B cell (primary cell): ENCODE measurements around the gene LAMC2. TPM values are rescaled to one million over a fixed set of nuclear protein-coding genes. Genes with fewer than 3 reads are reported as not detected.

Source experiments
- ATAC-seq: fragments of 200-7000 bp; cut with Tn5 transposase; one replicate; pipeline ENCODE4 v1.10.0; 2021; ENCODE audit warnings: low read depth, mild to moderate bottlenecking, moderate number of reproducible peaks, moderate library complexity
- CTCF ChIA-PET: fragments of 350-600 bp; sonication (Branson Sonifier 250); formaldehyde crosslinking; loops from one replicate; lab custom pipeline; 2021; ENCODE audit warnings: antibody characterized with exemption, inconsistent platforms; lab: Charles Lee
- POLR2A ChIA-PET: fragments of 350-600 bp; sonication (Branson Sonifier 250); formaldehyde crosslinking; loops from one replicate; lab custom pipeline; 2021; ENCODE audit warnings: antibody characterized with exemption; lab: Charles Lee
- DNase-seq: peaks from one replicate; pipeline ENCODE4 v3.0.0; 2013
- H2AFZ ChIP-seq: 2 replicates; pipeline ENCODE4 v1.6.1; 2012; ENCODE audit warnings: mild to moderate bottlenecking, low read depth, low read length; ENCODE audit not compliant: insufficient read depth, poor library complexity, severe bottlenecking
- H3K27ac ChIP-seq, 2 donors: 1 replicate in 1 of 2; 2 replicates in 1 of 2; pipeline ENCODE4 v1.5.1; 2012 to 2013; ENCODE audit warnings: low read length in 2 of 2, mild to moderate bottlenecking in 2 of 2, moderate library complexity in 1 of 2
- H3K27me3 ChIP-seq, 4 experiments: fragments of 200-600 bp in 1 of 4; sonication (generic) in 1 of 4; replicated peaks in 1 of 4; 1 replicate in 2 of 4; 2 replicates in 2 of 4; pipeline versions ENCODE4 v1.6.1 to v1.7.0; 2013 to 2016; ENCODE audit warnings: low read length in 3 of 4, mild to moderate bottlenecking in 2 of 4, mixed read lengths in 1 of 4, moderate library complexity in 1 of 4; ENCODE audit not compliant: insufficient read depth in 4 of 4, control insufficient read depth in 3 of 4; ENCODE audit errors: control extremely low read depth in 1 of 4
- H3K36me3 ChIP-seq, 2 experiments: replicated peaks in 1 of 2; 1 replicate in 1 of 2; 2 replicates in 1 of 2; pipeline versions ENCODE4 v1.6.1 to v1.7.1; 2013; ENCODE audit warnings: low read length in 1 of 2; ENCODE audit not compliant: insufficient read depth in 2 of 2, control insufficient read depth in 1 of 2; ENCODE audit errors: control extremely low read depth in 1 of 2, extremely low read depth in 1 of 2
- H3K4me1 ChIP-seq, 2 donors: fragments of 200-600 bp in 1 of 2; sonication (generic) in 1 of 2; 1 replicate in 1 of 2; 2 replicates in 1 of 2; pipeline versions ENCODE4 v1.5.1 to v1.6.1; 2013 to 2017; ENCODE audit warnings: low read length in 2 of 2; ENCODE audit not compliant: control insufficient read depth in 2 of 2, insufficient read depth in 2 of 2
- H3K4me2 ChIP-seq: replicated peaks from 2 replicates; pipeline ENCODE3; 2012; ENCODE audit warnings: mild to moderate bottlenecking, low read depth, low read length; ENCODE audit not compliant: poor library complexity, severe bottlenecking
- H3K4me3 ChIP-seq, 5 experiments: fragments of 200-600 bp in 1 of 5; sonication (generic) in 1 of 5; 1 replicate in 3 of 5; 2 replicates in 2 of 5; pipeline versions ENCODE4 v1.5.1 to v1.7.0; 2011 to 2016; ENCODE audit warnings: low read length in 4 of 5, mild to moderate bottlenecking in 4 of 5, low read depth in 2 of 5, control low read depth in 1 of 5, moderate library complexity in 1 of 5; ENCODE audit not compliant: insufficient read depth in 1 of 5; ENCODE audit errors: control extremely low read depth in 1 of 5, extremely low read depth in 1 of 5
- H3K79me2 ChIP-seq: fragments of 200-600 bp; sonication (generic); one replicate; pipeline ENCODE4 v1.6.0; 2016; ENCODE audit warnings: low read length; ENCODE audit not compliant: control insufficient read depth, insufficient read depth
- H3K9ac ChIP-seq: fragments of 200-600 bp; sonication (generic); 2 replicates; pipeline ENCODE4 v1.6.1; 2017; ENCODE audit warnings: mild to moderate bottlenecking, low read length, moderate library complexity
- H3K9me3 ChIP-seq, 3 donors: one replicate each; pipeline versions ENCODE4 v1.6.1 to v1.7.1; 2013; ENCODE audit warnings: low read length in 2 of 3; ENCODE audit not compliant: control insufficient read depth in 2 of 3, insufficient read depth in 1 of 3; ENCODE audit errors: control extremely low read depth in 1 of 3
- H4K20me1 ChIP-seq: 2 replicates; pipeline ENCODE4 v1.6.0; 2012; ENCODE audit warnings: mild to moderate bottlenecking, low read length; ENCODE audit not compliant: insufficient read depth, control insufficient read depth, poor library complexity, severe bottlenecking
- H3K27ac Mint-ChIP-seq: one replicate; pipeline ENCODE4 v1.8.0; 2021; ENCODE audit warnings: mixed read lengths
- H3K27me3 Mint-ChIP-seq: one replicate; pipeline ENCODE4 v1.8.0; 2021; ENCODE audit warnings: mixed read lengths
- H3K4me1 Mint-ChIP-seq: one replicate; pipeline ENCODE4 v1.8.0; 2021; ENCODE audit warnings: mixed read lengths
- H3K4me3 Mint-ChIP-seq: one replicate; pipeline ENCODE4 v1.8.0; 2021; ENCODE audit warnings: mixed read lengths
- H3K9me3 Mint-ChIP-seq: one replicate; pipeline ENCODE4 v1.8.0; 2022; ENCODE audit warnings: mixed read lengths; ENCODE audit not compliant: insufficient read depth
- EZH2 ChIP-seq: IDR thresholded peaks from 2 replicates; pipeline ENCODE4 v1.6.1; 2012; ENCODE audit warnings: borderline replicate concordance, low read depth, mild to moderate bottlenecking, moderate library complexity, low read length; ENCODE audit not compliant: insufficient read depth, poor library complexity, severe bottlenecking
- WGBS: methylation state at CpG from one replicate; pipeline ENCODE4 v1.1.5; 2013; ENCODE audit warnings: missing lambda C conversion rate; ENCODE audit not compliant: insufficient coverage; 5-methylcytosine and 5-hydroxymethylcytosine counted together
- intact Hi-C: fragments of 100-400 bp; cut with micrococcal nuclease; formaldehyde crosslinking; loops from one replicate; pipeline ENCODE4 v1.10.0; 2022
- polyA plus RNA-seq: library from polyadenylated mRNA; depleted of rRNA; stranded (reverse); fragments of >200 nt; gene quantifications from 2 replicates; pipeline ENCODE4 v1.2.3, GENCODE V29; 2012
- total RNA-seq, 2 donors: library from RNA; stranded (reverse); fragments of 120-200 nt in 1 of 2; gene quantifications; 1 replicate in 1 of 2; 2 replicates in 1 of 2; pipeline versions ENCODE4 v1.2.3 to v1.2.4, GENCODE V29; 2013 to 2022
- TF ChIP-seq, protein P1 (sequence below): fragments of 200-600 bp; IDR thresholded peaks from one replicate; pipeline ENCODE4 v1.8.0; 2022; ENCODE audit warnings: antibody characterized with exemption, mild to moderate bottlenecking

Gene LAMC2
- total and polyA plus RNA-seq, 2 donors (not counting 1 experiment from before 2014, with no cell fraction given), result not detected

DNA sequence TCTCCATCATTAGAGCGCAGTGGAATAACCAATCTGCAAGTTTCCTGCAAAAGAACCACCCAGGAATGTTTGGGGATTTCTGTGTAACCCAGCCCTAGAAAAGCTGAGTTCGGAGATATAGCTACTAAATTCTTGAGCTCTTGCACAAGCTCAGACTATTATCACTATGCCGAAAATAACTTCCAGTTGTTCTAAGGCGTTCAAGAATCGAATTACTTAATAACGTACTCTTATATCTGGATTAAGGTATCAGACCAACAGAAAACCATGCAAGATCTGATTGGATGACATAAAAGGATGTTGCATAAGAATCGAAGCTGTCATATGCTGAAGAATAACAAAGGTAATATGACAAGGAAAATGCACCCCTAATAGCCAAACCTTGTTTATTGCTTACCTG, 7.5 kb upstream of the LAMC2 start:
- Histone ChIP-seq H3K79me2 (no peaks in the 10 kb centered on the region), H3K36me3 (no peaks in the 10 kb centered on the region), H4K20me1 (no peaks in the 10 kb centered on the region), H3K4me1 (peaks cover 5 to 11% of the 10 kb centered on the region in 2 donors), H2AFZ (no peak overlapping the region), H3K9me3 (no peaks in the 10 kb centered on the region), H3K4me3 (no peak overlapping the region), H3K4me2 (no peak overlapping the region), H3K27me3 (peaks cover 0 to 3% (median 0%) of the 10 kb centered on the region in 4 experiments), H3K27ac (no peak overlapping the region), H3K9ac (no peak overlapping the region)
- no peaks in the 10 kb centered on the region for H3K9me3 Mint-ChIP-seq
- peaks cover 11% of the 10 kb centered on the region for H3K27me3 Mint-ChIP-seq
- peaks cover 11% of the 10 kb centered on the region for H3K4me1 Mint-ChIP-seq
- no CpG with 5 or more reads among the region's 7 CpGs for WGBS
- H3K27ac Mint-ChIP-seq, result no peak overlapping the region
- no peak for DNase-seq
- ATAC-seq, result no peak
- H3K4me3 Mint-ChIP-seq, result no peak overlapping the region
- TF ChIP-seq, protein P1, sequence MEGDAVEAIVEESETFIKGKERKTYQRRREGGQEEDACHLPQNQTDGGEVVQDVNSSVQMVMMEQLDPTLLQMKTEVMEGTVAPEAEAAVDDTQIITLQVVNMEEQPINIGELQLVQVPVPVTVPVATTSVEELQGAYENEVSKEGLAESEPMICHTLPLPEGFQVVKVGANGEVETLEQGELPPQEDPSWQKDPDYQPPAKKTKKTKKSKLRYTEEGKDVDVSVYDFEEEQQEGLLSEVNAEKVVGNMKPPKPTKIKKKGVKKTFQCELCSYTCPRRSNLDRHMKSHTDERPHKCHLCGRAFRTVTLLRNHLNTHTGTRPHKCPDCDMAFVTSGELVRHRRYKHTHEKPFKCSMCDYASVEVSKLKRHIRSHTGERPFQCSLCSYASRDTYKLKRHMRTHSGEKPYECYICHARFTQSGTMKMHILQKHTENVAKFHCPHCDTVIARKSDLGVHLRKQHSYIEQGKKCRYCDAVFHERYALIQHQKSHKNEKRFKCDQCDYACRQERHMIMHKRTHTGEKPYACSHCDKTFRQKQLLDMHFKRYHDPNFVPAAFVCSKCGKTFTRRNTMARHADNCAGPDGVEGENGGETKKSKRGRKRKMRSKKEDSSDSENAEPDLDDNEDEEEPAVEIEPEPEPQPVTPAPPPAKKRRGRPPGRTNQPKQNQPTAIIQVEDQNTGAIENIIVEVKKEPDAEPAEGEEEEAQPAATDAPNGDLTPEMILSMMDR, result no peak
- no peak for TF ChIP-seq EZH2
- ChIA-PET CTCF (no interaction called here), POLR2A (no interaction called here)
- intact Hi-C loops, result no loop called here

DNA sequence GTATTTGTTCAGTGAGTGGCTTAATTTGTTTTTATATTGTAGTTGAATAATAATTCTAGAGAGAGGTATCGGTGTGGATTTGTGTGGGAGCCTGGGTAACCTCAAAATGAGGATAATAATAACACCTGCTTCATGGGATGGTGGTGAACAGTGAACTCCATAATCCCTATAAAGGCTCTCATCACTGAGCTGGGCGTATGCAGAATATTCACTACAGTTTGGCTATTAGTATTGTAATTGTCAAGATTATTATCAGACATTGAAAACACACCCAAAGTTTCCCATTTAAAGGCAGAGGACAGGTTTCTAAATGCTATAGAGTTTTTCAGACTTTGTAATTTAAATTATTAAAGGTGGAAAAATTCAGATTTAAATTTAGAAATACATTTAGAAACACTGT, 7.0 kb upstream of the LAMC2 start:
- Histone ChIP-seq H3K9me3 (no peaks in the 10 kb centered on the region), H3K9ac (no peak overlapping the region), H3K27ac (no peak overlapping the region), H3K4me3 (no peak overlapping the region), H3K4me1 (peaks cover 5 to 11% of the 10 kb centered on the region in 2 donors), H3K4me2 (no peak overlapping the region), H4K20me1 (no peaks in the 10 kb centered on the region), H2AFZ (no peak overlapping the region), H3K36me3 (no peaks in the 10 kb centered on the region), H3K79me2 (no peaks in the 10 kb centered on the region), H3K27me3 (peaks cover 0 to 3% (median 0%) of the 10 kb centered on the region in 4 experiments)
- ATAC-seq (no peak), DNase-seq (no peak)
- ChIA-PET POLR2A (no interaction called here), CTCF (no interaction called here)
- no peak overlapping the region for H3K27ac Mint-ChIP-seq
- no peak overlapping the region for H3K4me3 Mint-ChIP-seq
- TF ChIP-seq, protein P1, result no peak
- TF ChIP-seq EZH2, result no peak
- H3K4me1 Mint-ChIP-seq, result peaks cover 11% of the 10 kb centered on the region
- intact Hi-C loops, result no loop called here
- no CpG with 5 or more reads among the region's 2 CpGs for WGBS
- H3K27me3 Mint-ChIP-seq, result peaks cover 6% of the 10 kb centered on the region
- no peaks in the 10 kb centered on the region for H3K9me3 Mint-ChIP-seq
